Measurements from ENCODE around the gene MAFG.

DNA sequence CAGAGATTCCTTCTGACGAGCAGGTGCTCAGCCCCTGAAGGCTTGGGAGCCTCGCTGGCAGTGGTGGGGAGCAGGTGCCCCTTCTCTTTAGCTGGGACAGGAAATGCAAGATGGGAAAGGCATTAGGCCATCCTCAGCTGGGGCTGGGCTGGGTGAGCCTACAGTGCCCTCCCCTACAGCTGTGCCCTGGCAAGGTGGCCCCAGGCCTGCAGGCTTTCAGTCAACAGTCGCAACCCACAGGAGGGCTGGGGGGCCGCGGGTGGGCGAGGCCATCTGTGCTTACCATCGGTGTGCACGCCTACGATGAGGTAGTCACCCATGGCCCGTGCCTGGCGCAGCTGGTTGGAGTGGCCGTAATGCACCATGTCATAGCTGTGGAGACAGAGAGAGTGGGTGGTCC lies 18.3 kb downstream of the MAFG start:
- TF ChIP-seq POLR2A (IDR thresholded peaks at IDR 0.05) (no peak), CTCF (IDR thresholded peaks at IDR 0.05) (no peak), EP300 (IDR thresholded peaks at IDR 0.05) (no peak), POLR2AphosphoS5 (IDR thresholded peaks at IDR 0.05) (no peak)

All from upper lobe of left lung (tissue), 4 donors.